ENCODE data around the gene BUB3.

Gene BUB3

GRCh38 chr10:123141791-123142700 lies 12.2 kb upstream of the BUB3 start:
- TF ChIP-seq CTCF (IDR thresholded peaks at IDR 0.05; ENCODE audit: insufficient read depth, missing control alignments), result no peak
- DNase-seq (ENCODE audit: insufficient read length, low spot score), result no peak
- no peak for FAIRE-seq

GRCh38 chr10:123142701-123143161 lies 11.5 kb upstream of the BUB3 start:
- FAIRE-seq (no peak), DNase-seq (ENCODE audit: insufficient read length, low spot score) (no peak)
- no peak for TF ChIP-seq CTCF (IDR thresholded peaks at IDR 0.05; ENCODE audit: insufficient read depth, missing control alignments)

GRCh38 chr10:123143162-123143824 lies 10.9 kb upstream of the BUB3 start:
- no peak for TF ChIP-seq CTCF (IDR thresholded peaks at IDR 0.05; ENCODE audit: insufficient read depth, missing control alignments)
- no peak for FAIRE-seq
- no peak for DNase-seq (ENCODE audit: insufficient read length, low spot score)

- TF ChIP-seq CTCF (IDR thresholded peaks at IDR 0.05; ENCODE audit: insufficient read depth, missing control alignments), result no peak
- no peak for DNase-seq (ENCODE audit: insufficient read length, low spot score)
- no peak for FAIRE-seq
Measured at GRCh38 chr10:123143825-123144168, 10.4 kb upstream of the BUB3 start.

GRCh38 chr10:123144697-123145541 lies 9.3 kb upstream of the BUB3 start:
- no peak for FAIRE-seq
- no peak for TF ChIP-seq CTCF (IDR thresholded peaks at IDR 0.05; ENCODE audit: insufficient read depth, missing control alignments)
- no peak for DNase-seq (ENCODE audit: insufficient read length, low spot score)

- no peak for DNase-seq (ENCODE audit: insufficient read length, low spot score)
- no peak for FAIRE-seq
- no peak for TF ChIP-seq CTCF (IDR thresholded peaks at IDR 0.05; ENCODE audit: insufficient read depth, missing control alignments)
Measured at GRCh38 chr10:123145542-123146012, 8.6 kb upstream of the BUB3 start.

All from D721Med (cell line).